DMS153 treated with DMSO at 0.1 percent for 48 hours (cell line): ENCODE measurements around the gene MYLK4.

Source experiments
- DNase-seq: peaks from one replicate; lab custom pipeline; 2025; ENCODE audit not compliant: unreplicated experiment; lab: John Stamatoyannopoulos, UW

MYLK4 gene

DNA sequence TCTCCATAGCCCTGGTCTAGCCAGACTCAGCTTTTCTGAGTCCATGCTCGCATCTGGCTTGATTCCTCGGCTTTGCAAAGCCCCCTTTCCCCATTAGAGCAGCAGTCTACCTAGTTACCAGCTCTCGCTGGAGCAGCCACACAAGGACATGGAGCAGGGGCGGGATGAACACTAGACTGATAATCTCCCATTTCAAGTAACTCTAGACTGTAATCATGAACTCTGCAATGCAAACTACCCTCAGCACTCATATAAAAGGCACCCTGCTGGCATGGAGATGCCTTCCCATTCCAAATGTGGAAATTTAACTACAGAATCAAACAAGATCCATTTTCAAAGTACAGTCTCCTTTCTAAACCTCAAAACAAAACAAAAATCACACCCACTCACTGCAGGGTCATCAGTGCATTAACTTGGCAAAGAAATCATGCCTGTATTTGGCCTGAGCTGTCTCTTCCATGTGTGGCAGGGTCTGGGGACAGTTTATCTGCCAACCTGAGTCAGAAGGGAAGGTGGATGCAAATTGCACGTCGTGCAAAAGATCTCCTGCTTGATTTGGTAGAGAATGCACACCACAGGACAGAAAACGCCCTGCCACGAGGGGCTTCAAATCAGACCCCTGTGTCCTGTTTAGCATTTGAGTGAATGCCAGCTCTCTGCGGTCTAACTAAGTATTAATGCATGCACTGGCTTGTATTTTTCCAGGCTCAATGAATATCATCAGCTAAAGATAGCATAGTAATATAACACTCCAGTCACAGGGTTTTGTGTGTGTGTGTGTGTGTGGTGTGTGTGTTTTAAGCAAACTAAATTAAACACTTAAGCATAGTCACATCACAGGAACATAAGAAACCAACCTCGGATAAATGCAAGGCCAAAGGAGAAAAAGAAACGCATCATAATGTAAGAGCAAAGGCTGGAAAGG is 85.3 kb downstream of the MYLK4 start:
- no peak for DNase-seq

DNA sequence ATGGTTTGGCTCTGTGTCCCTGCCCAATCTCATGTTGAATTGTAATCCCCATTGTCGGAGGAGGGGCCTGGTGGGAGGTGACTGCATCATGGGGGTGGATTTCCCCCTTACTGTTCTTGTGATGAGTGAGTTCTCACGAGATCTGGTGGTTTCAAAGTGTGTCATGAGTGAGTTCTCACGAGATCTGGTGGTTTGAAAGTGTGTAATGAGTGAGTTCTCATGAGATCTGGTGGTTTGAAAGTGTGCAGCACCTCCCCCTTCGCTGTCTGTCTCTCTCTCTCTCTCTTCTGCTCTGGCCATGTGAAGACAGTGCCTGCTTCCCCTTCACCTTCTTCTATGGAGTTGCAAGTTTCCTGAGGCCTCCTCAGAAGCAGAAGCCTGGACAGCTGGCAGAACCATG is 87.6 kb downstream of the MYLK4 start:
- no peak for DNase-seq

DNA sequence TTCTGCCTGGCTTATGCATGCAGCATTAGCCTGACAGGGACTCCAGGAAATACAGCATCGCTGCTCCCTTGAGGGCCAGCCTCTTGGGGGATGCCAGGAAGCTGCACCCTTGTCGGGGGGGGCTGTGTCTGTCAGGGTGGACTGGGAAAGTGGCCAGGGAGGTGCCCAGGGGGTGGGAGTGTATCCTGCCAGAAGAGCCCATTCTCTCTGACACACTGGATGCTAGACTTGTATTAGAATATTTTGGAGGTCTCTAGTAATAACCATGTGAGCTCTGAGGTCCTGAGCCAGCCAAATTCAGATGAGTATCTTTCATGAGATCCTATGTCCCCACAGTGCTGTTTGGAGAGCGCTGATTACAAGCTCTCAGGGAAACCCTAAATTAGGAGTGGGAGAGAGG is 89.1 kb downstream of the MYLK4 start:
- no peak for DNase-seq

DNA sequence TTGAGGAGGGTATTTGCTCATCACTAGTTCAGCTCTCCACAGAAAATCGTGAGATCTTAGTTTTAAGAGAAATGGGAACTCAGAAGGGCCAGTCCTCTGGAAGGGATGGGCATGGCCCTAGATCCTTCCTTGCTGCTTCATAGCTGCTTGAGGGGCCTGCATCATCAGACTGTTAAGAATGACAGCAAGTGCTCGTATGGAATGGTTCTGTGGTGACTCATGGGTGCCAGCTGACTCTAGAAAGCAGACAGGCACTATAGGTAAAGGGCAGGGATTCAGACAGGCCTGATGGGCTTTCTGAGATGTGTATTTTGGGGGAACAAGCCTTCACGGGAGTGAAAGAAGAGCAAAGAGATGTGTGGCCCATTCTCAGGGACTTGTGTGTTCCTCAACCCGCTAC is 90.8 kb downstream of the MYLK4 start:
- no peak for DNase-seq

DNA sequence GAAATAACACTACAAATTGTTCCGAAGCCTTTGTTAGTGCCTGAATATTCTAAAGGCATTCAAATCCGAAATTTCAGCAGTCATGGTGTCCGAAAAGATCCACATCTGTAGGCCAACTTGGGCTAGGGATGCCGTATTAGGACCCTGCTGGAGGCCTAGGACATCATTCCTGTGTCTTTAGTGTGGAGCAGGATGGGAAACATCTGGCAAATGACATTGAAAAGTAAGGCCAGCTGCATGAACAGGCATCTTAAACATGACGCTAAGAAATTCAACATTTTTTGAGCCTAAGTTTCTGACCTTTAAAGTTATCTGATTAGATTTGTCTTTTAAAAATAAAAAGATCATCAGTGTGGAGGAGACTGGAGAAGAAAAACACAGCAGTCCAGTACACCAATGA is 91.3 kb downstream of the MYLK4 start:
- DNase-seq: no peak

DNA sequence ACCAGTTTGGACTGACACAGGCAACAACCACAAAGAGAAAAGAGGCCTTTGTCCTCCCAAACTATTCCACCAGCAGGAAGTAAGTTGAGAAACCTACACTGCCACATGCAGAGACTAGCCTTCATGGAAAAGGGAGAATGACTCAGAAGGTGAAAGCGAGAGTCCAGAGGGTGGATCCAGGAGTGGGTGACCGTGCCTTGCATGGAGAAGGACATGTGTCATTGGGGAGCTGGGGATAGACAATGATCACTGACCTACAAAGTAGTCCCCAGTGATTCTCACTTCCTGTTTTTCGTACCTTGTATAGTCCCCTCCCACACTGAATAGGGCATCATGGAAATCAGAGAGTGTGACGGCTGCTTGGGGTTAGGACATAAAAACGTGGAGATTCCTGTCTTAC is 91.9 kb downstream of the MYLK4 start:
- no peak for DNase-seq

DNA sequence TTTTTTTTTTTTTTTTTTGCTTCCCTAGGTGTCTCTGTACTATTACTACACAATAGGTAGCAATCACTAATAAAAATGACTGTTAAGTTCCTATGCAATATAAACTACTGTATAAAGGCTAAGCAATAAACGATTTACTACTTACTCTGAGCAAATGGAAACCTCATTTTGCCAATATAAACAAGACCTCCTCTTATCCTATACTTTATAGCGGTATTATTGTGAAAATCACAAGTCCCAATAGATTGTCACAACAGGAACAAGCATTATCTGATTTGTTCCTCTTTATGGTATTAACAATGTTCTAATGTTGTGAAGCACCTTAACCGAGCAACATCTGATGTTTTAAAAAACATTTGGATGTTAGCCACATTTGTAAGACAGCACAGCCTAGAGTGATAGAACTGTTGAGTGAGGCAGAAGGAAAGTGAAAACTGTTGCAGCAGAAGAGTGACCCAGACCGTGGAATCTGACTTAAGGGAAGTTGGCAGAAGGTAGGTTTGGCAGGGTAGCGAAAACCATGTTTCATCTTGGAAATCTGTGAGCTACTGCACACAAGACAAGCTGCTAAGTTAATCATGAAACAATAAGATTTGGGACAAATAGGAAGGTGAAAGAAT is 94.2 kb downstream of the MYLK4 start:
- no peak for DNase-seq

DNA sequence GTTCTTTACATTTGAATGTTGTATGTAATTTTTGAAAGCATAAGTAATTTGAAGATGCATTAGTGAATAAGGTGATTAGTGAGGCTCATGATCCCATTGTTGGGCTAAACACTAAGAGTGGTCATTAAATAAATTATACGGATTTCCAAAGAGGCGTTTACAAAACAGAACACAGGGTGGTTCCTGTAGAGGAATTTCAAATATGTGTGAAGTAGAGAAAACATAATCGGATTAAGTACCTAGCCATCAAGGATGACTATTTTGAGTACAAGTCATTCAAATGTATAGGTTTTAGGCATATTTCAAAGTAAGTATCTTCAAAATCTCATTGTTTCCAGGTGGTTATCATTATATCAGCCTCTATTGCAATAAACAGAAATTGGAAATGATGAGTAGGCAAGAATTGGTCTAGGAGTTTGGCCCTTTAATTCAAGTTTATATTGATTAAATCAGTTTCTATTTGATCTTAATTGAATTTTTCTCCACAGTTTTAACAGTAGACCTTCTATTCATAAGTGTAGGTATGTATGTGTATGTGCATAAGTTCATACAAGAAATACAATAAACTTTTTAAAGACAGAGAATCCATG is 94.8 kb downstream of the MYLK4 start:
- DNase-seq: no peak

DNA sequence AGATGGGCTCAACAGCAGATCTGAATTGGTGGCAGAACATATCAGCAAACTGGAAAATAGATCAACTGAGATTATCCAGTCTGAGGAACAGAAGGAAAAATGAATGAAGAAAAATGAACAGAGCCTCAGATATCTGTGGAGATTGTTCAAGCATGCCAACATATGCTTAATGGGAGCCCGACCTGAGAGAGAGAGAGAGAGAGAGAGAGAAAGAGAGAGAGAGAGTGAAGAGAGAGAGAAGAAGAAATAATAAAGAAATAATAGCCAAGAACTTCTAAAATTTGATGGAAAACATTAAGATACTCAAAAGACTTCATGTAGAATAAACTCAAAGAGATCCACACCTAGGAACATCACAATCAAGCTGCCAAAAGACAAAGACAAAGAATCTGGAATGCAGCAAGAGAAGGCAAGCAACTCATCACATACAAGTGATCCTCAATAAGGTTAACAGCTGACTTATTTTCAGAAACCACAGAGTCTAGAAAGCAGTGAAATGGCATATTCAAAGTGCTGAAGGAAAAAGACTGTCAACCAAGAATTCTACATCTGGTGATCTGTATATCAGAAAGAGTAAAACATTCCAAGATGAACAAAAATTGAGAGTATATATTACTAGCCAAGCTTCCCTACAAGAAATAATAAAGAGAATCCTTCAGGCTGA is 97.2 kb downstream of the MYLK4 start:
- no peak for DNase-seq

DNA sequence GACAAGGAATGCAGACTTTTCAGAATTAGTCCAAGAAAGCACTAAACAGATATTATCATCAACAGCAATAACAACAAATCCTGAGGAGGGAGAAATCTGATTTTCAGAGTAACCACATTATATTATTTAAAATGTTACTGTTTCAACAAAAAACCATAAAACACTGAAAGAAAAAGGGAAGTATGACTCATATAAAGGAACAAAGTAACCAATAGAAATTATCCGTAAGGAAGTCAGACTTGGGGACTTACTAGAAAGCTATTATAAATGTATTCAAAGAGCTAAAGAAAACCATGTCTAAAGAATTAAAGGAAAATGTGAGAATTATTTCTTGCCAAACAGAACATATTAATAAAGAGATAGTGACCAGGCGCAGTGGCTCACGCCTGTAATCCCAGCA is 98.1 kb downstream of the MYLK4 start:
- DNase-seq: no peak

DNA sequence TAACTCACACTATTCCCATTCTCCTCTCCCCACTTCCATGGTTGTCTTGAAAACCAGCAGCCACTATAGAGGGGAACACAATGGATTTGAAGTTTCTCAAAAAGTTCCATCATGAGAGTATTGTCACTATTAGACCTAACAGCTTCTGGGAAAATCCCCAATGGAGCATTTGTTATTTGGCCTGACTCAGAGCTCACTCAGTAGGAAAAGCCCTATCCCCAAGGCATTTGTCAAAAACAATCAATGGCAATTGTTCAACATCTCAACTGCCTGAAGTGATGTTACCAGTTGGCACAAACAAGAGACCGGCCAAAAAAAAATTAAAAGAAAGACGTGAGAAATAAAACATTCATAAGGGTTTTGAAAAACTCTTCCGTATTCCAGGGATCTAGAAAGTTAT is 98.8 kb downstream of the MYLK4 start:
- DNase-seq: no peak

DNA sequence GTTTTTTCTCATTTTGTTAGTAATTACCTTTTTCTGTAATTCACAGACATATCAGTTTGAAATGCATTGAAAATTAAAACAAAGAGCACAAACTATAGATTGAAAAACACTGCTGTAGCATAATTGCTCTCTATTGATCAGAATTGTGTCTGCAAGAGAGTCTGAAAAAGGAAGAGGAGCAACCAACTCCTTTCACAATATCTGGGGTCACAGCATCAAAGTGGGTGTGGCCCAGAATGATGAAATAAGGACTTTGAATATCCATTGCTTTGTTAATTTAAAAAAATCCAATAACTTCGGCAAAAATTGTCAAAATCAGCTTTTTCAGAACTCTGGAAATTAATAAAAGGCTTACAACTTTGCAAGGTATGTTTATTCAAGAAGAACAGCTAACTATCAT is 99.2 kb downstream of the MYLK4 start:
- no peak for DNase-seq

DNA sequence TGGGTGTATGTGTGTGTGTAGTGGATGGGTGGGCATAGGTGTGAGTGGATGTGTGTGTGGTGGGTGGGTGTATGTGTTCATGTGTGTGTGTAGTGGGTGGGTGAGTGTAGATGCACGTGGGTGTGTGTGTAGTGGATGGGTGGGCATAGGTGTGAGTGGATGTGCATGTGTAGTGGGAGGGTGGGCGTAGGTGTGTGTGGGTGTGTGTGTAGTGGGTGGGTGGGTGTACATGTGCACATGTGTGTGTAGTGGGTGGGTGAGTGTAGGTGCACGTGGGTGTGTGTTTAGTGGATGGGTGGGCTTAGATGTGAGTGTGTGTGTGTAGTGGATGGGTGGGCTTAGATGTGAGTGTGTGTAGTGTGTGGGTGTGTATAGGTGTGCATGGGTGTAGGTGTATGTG is 104.4 kb downstream of the MYLK4 start:
- DNase-seq: no peak

DNA sequence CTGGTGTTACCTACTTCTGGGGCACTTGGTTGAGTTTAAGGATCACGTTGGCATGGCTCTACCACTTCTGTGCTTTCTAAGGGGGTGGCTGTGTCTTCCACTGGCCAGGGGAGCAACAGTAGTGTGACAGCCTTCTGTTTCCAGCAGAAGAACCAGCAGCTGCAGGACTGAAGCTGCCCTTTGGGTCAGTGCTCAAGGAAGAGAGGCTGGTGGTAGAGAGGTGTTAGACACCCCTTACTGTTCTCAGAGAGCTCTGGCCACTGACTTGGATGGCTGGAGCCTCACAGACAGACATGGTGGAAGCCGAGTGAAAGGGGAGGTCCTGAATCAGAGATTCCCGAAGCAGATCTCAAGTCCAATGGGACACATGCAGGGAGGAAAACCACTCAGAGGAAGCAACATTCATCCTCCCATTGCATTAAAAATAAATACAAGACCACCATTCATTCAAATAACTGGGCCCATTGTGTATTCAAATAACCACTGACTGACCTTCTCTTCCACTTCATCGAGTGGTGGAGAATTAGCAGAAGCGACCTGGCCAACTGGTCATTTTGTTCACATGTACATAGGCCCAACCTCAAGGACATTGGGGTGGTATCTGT is 106.7 kb downstream of the MYLK4 start:
- DNase-seq: no peak

DNA sequence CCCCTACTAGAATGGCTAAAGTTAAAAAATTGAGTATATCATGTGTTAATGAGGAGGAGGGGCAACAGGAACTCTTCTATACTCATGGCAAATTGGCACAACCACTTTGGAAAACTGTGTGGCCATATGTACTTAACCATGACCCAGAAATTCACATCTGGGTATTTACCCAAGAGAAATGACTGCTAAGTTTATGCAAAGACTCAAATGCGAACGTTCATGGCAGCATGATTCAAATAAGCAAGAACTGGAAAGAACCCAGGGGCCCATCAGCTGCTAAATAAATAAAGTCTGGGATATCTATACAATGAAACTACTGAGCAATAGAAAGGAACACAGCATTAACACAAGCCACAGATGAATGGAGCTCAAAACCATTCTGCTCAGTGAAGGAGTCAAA is 107.6 kb downstream of the MYLK4 start:
- no peak for DNase-seq

DNA sequence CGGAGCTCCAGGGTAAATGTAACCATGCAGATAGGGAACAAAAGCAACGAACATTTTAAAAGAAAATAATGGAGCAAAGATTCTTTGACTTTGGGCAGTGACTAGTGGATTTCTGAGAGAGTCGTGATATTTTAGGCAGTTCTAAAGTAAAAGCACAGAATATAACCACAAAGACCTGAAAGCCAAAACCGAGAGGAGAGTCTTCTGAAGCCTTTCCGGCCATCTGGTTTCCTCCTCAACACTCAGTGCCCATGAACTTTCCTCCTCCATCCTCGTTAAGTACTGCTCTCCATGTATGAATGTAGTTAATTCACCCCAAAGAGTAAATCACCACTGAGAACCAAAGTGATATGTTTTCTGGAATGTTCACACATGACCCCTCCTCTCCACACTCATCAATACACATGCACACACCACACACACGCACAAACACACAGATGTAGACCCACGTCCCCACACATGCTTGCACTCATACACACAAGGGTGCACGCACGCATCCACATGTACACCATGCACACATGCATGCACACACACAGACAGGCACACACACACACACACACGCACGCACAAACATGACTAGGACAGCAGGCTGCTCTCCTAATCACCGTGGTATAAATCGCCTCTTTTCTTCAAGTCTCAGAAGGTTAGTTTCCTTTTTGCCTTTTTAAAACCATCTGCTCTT is 109.5 kb downstream of the MYLK4 start:
- DNase-seq: no peak

DNA sequence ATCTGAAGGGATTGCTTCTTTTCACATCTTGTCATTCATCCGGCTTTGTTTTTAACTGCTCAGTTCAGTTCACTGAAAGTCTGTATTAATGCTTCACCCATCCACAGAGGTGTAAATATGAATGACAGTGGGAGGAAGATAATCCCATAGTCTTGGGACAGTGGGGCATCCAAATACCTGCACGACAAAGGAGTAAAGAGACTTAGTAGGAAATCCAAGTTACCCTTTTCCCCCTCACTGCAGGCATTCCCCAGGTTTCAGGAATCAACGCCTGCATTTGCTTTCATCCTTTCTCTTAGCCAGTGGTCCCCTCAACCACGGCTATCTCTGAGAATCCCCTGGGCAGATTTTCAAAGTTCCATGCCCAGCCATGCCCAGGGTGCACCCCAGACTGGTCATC is 110.2 kb downstream of the MYLK4 start:
- no peak for DNase-seq

DNA sequence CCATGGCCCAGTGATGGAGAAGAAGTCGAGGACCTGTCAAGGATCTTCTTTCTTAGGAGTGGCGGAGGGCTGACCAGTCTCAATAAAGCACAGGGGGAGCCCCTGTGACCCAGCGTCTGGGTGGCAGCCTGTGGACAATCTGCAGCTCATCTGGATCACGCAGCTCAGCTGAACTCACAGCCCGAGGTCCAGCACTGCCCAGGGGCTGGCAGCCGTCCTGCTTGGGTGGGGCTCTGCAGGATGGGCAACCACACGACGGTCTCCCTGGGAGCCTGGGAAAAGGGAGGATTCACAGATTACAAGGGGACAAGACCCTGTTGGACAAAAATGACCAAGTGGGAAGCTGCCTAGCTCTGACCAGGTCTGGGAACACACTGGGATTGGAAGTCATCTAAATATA is 110.8 kb downstream of the MYLK4 start:
- DNase-seq: no peak

DNA sequence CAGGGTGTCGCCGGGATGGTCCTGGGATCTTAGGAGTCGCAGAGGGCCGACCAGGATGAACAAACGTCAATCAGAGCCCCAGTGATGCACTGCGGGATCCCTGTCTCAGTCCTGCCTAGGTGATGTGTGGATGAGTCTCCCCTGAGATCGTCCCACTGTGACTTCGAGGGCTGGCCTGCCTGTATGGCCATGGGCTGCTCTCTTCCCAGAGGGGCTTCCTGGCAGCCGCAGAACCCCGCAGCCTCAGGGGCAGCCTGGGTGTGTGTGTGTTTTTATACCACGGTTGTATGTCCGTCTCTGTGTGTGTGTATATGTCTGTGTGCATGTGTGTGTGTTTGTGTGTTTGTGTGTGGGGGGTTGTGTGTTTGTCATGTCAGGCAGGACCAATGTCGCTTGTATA is 111.6 kb downstream of the MYLK4 start:
- no peak for DNase-seq

DNA sequence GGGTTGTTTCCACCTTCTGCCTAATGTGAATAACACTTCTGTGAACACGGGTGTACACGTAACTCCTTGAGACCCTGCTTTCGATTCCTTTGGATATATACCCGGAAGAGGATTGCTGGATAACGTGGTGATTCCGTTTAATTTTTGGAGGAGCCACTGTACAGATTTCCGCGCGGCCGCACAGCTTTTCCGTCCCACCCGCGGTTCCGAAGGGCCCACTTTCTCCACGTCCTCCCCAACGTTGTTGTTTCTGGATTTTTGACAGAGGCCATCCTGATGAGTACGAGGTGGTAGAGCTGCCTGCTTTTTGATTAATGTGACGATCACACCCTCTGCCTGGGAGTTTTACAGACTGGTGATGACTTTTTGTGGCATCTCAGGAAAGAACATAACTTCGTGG is 114.0 kb downstream of the MYLK4 start:
- DNase-seq: no peak

DNA sequence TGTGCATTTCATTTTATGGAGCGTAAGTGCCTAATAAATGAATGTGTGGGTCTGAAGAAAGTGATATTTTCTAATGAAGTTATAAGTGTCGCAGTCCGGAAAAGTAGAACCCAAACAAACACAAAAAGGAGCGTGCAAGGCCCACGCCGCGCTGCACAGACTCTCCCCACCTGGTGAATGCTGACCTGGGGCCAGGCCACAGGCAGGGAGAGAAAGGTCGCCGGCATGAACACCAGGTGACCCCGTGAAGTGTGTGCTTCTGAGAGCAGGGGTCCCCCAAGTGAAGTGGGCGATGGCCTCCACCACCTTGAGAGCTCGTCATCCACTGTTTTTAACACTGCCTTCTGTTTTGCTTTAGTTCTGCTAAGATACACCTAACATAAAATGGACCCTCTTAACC is 114.8 kb downstream of the MYLK4 start:
- DNase-seq: no peak
